MM.1S (cell line): Measurements from ENCODE around the gene SLC10A1.

Experiments
- DNase-seq: peaks from one replicate; pipeline ENCODE4 v3.0.0-alpha.2; 2015
- H2AFZ ChIP-seq: fragments of 300-600 bp; sonication (generic); 2 replicates; pipeline ENCODE4 v1.6.0; 2016; ENCODE audit warnings: antibody characterized with exemption, low read length
- H3F3A ChIP-seq: fragments of 300-600 bp; sonication (generic); 2 replicates; pipeline ENCODE4 v1.6.1; 2016; ENCODE audit warnings: mild to moderate bottlenecking, antibody characterized with exemption, low read length, moderate library complexity, mixed read lengths; ENCODE audit not compliant: insufficient read depth
- H3K27ac ChIP-seq: fragments of 300-600 bp; sonication (generic); 2 replicates; pipeline ENCODE4 v1.5.1; 2016; ENCODE audit warnings: mild to moderate bottlenecking, low read length
- H3K27me3 ChIP-seq: fragments of 300-600 bp; sonication (generic); replicated peaks from 2 replicates; pipeline ENCODE4 v1.6.0; 2016; ENCODE audit warnings: low read length; ENCODE audit not compliant: insufficient read depth
- H3K36me3 ChIP-seq: fragments of 300-600 bp; sonication (generic); replicated peaks from 2 replicates; pipeline ENCODE4 v1.6.1; 2016; ENCODE audit warnings: mild to moderate bottlenecking, low read length, mixed read lengths; ENCODE audit not compliant: insufficient read depth
- H3K4me1 ChIP-seq: fragments of 300-600 bp; sonication (generic); 2 replicates; pipeline ENCODE4 v1.6.1; 2016; ENCODE audit warnings: low read length, mixed read lengths
- H3K4me2 ChIP-seq: fragments of 300-600 bp; sonication (generic); 2 replicates; pipeline ENCODE4 v1.6.0; 2016; ENCODE audit warnings: low read depth, low read length
- H3K4me3 ChIP-seq: fragments of 300-600 bp; sonication (generic); 2 replicates; pipeline ENCODE4 v1.5.1; 2016; ENCODE audit warnings: low read length, mixed read lengths
- H3K79me2 ChIP-seq: fragments of 300-600 bp; sonication (generic); 2 replicates; pipeline ENCODE4 v1.6.1; 2016; ENCODE audit warnings: mixed run types, low read length, mixed read lengths
- H3K9ac ChIP-seq: fragments of 300-600 bp; sonication (generic); 2 replicates; pipeline ENCODE4 v1.6.1; 2016; ENCODE audit warnings: low read length, mixed read lengths
- H3K9me2 ChIP-seq: fragments of 300-600 bp; sonication (generic); replicated peaks from 2 replicates; pipeline ENCODE4 v1.6.1; 2016; ENCODE audit warnings: mild to moderate bottlenecking, low read length, mixed read lengths; ENCODE audit not compliant: insufficient read depth
- H3K9me3 ChIP-seq: fragments of 300-600 bp; sonication (generic); replicated peaks from 2 replicates; pipeline ENCODE4 v1.6.1; 2016; ENCODE audit warnings: mild to moderate bottlenecking, low read length, mixed read lengths; ENCODE audit not compliant: insufficient read depth
- H4K20me1 ChIP-seq: fragments of 300-600 bp; sonication (generic); 2 replicates; pipeline ENCODE4 v1.6.1; 2016; ENCODE audit warnings: mild to moderate bottlenecking, low read length, moderate library complexity, mixed read lengths; ENCODE audit not compliant: insufficient read depth
- EZH2 ChIP-seq: fragments of 300-600 bp; sonication (generic); optimal IDR thresholded peaks from 2 replicates; pipeline ENCODE3; 2017; ENCODE audit warnings: low read depth, mild to moderate bottlenecking, antibody characterized with exemption, low read length, mixed read lengths
- EZH2phosphoT487 ChIP-seq: fragments of 300-600 bp; sonication (generic); IDR thresholded peaks from 2 replicates; pipeline ENCODE4 v1.6.1; 2018; ENCODE audit warnings: antibody characterized with exemption, low read length
- TF ChIP-seq, protein P1 (sequence below): fragments of 300-600 bp; sonication (generic); IDR thresholded peaks from 2 replicates; pipeline ENCODE4 v1.5.1; 2016; ENCODE audit warnings: antibody characterized with exemption, low read length, mixed read lengths

Gene SLC10A1

DNA sequence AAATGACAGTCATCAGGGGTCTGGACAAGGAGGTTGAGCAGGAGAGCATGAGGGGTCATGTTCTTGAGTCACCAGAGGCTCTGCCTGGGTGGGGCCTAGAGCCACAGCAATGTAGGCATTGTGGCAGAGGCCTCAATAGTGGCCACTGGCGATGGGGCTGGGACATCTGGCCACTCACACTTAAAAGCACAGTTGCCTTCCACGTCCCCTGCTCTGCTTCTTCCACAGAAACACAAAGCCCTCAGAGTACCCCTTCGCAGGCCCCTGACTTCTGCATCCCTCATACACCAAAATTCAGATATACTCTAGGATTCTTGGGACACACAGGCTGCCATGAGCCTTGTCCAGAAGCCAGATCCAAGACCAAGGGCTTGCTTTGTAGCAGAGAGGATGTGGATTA is 2.2 kb downstream of the SLC10A1 start:
- Histone ChIP-seq H3K79me2 (no peaks in the 10 kb centered on the region), H3K4me3 (no peak overlapping the region), H4K20me1 (no peaks in the 10 kb centered on the region), H3K9ac (no peak overlapping the region), H3K36me3 (no peaks in the 10 kb centered on the region), H3K27ac (no peak overlapping the region), H3F3A (peaks cover 5% of the 10 kb centered on the region; the same call in 1 of the 2 replicates), H3K27me3 (no peaks in the 10 kb centered on the region), H3K9me3 (no peaks in the 10 kb centered on the region), H3K4me1 (no peaks in the 10 kb centered on the region), H2AFZ (no peak overlapping the region), H3K9me2 (no peaks in the 10 kb centered on the region), H3K4me2 (no peak overlapping the region)
- TF ChIP-seq EZH2 = no peak
- TF ChIP-seq EZH2phosphoT487 = no peak
- TF ChIP-seq, protein P1, sequence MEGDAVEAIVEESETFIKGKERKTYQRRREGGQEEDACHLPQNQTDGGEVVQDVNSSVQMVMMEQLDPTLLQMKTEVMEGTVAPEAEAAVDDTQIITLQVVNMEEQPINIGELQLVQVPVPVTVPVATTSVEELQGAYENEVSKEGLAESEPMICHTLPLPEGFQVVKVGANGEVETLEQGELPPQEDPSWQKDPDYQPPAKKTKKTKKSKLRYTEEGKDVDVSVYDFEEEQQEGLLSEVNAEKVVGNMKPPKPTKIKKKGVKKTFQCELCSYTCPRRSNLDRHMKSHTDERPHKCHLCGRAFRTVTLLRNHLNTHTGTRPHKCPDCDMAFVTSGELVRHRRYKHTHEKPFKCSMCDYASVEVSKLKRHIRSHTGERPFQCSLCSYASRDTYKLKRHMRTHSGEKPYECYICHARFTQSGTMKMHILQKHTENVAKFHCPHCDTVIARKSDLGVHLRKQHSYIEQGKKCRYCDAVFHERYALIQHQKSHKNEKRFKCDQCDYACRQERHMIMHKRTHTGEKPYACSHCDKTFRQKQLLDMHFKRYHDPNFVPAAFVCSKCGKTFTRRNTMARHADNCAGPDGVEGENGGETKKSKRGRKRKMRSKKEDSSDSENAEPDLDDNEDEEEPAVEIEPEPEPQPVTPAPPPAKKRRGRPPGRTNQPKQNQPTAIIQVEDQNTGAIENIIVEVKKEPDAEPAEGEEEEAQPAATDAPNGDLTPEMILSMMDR = no peak
- DNase-seq = no peak

GRCh38 chr14:69792887-69793421 is 4.1 kb downstream of the SLC10A1 start:
- Histone ChIP-seq H3K9ac (no peak overlapping the region), H2AFZ (no peak overlapping the region), H3K36me3 (no peaks in the 10 kb centered on the region), H3K27ac (no peak overlapping the region), H3K9me3 (no peaks in the 10 kb centered on the region), H3F3A (peaks cover 5% of the 10 kb centered on the region; the same call in 1 of the 2 replicates), H3K27me3 (no peaks in the 10 kb centered on the region), H3K79me2 (no peaks in the 10 kb centered on the region), H3K9me2 (no peaks in the 10 kb centered on the region), H4K20me1 (no peaks in the 10 kb centered on the region), H3K4me2 (no peak overlapping the region), H3K4me3 (no peak overlapping the region), H3K4me1 (no peaks in the 10 kb centered on the region)
- TF ChIP-seq EZH2 = no peak
- TF ChIP-seq EZH2phosphoT487 = no peak
- TF ChIP-seq, protein P1 = no peak
- DNase-seq = no peak

DNA sequence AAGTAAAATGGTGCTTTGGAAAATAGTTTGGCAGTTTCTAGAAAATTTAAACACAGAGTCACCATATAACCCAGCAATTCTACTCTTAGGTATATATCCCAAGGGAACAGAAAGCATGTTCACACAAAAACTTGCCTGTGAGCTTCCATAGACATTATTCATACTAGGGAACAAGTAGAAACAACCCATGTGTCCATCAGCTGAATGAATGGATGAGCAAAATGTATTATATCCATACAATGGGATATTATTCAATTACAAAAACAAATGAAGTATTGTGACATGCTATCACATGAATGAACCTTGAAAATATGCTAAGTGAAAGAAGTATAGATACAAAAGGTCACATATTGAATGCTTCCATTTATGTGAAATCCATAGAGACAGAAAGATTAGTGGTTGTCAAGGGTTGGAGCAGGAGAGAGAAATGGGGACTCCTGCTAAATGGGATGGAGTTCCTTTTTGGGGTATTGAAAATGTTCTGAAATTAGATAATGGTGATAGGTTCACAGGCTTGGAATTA is 7.9 kb downstream of the SLC10A1 start:
- Histone ChIP-seq H3K4me1 (no peaks in the 10 kb centered on the region), H3K9me2 (no peaks in the 10 kb centered on the region), H3K4me3 (no peak overlapping the region), H3K27ac (no peak overlapping the region), H2AFZ (no peak overlapping the region), H3K9me3 (no peaks in the 10 kb centered on the region), H3K36me3 (no peaks in the 10 kb centered on the region), H3K27me3 (no peaks in the 10 kb centered on the region), H3K79me2 (no peaks in the 10 kb centered on the region), H3F3A (peaks cover 5% of the 10 kb centered on the region; the same call in 1 of the 2 replicates), H3K4me2 (no peak overlapping the region), H4K20me1 (no peaks in the 10 kb centered on the region), H3K9ac (no peak overlapping the region)
- DNase-seq = no peak
- no peak for TF ChIP-seq EZH2phosphoT487
- TF ChIP-seq EZH2 = no peak
- TF ChIP-seq, protein P1 = no peak
